B cell (primary cell): Measurements from ENCODE around the gene IGF2BP3. TPM values are rescaled to one million over a fixed set of nuclear protein-coding genes. Genes with fewer than 3 reads are reported as not detected.

ENCODE experiments used
- ATAC-seq: fragments of 200-7000 bp; cut with Tn5 transposase; one replicate; pipeline ENCODE4 v1.10.0; 2021; ENCODE audit warnings: low read depth, mild to moderate bottlenecking, moderate number of reproducible peaks, moderate library complexity
- CTCF ChIA-PET: fragments of 350-600 bp; sonication (Branson Sonifier 250); formaldehyde crosslinking; loops from one replicate; lab custom pipeline; 2021; ENCODE audit warnings: antibody characterized with exemption, inconsistent platforms; lab: Charles Lee
- POLR2A ChIA-PET: fragments of 350-600 bp; sonication (Branson Sonifier 250); formaldehyde crosslinking; loops from one replicate; lab custom pipeline; 2021; ENCODE audit warnings: antibody characterized with exemption; lab: Charles Lee
- DNase-seq: peaks from one replicate; pipeline ENCODE4 v3.0.0; 2013
- H2AFZ ChIP-seq: 2 replicates; pipeline ENCODE4 v1.6.1; 2012; ENCODE audit warnings: mild to moderate bottlenecking, low read depth, low read length; ENCODE audit not compliant: insufficient read depth, poor library complexity, severe bottlenecking
- H3K27ac ChIP-seq, 2 donors: 1 replicate in 1 of 2; 2 replicates in 1 of 2; pipeline ENCODE4 v1.5.1; 2012 to 2013; ENCODE audit warnings: low read length in 2 of 2, mild to moderate bottlenecking in 2 of 2, moderate library complexity in 1 of 2
- H3K27me3 ChIP-seq, 4 experiments: fragments of 200-600 bp in 1 of 4; sonication (generic) in 1 of 4; replicated peaks in 1 of 4; 1 replicate in 2 of 4; 2 replicates in 2 of 4; pipeline versions ENCODE4 v1.6.1 to v1.7.0; 2013 to 2016; ENCODE audit warnings: low read length in 3 of 4, mild to moderate bottlenecking in 2 of 4, mixed read lengths in 1 of 4, moderate library complexity in 1 of 4; ENCODE audit not compliant: insufficient read depth in 4 of 4, control insufficient read depth in 3 of 4; ENCODE audit errors: control extremely low read depth in 1 of 4
- H3K36me3 ChIP-seq, 2 experiments: replicated peaks in 1 of 2; 1 replicate in 1 of 2; 2 replicates in 1 of 2; pipeline versions ENCODE4 v1.6.1 to v1.7.1; 2013; ENCODE audit warnings: low read length in 1 of 2; ENCODE audit not compliant: insufficient read depth in 2 of 2, control insufficient read depth in 1 of 2; ENCODE audit errors: control extremely low read depth in 1 of 2, extremely low read depth in 1 of 2
- H3K4me1 ChIP-seq, 2 donors: fragments of 200-600 bp in 1 of 2; sonication (generic) in 1 of 2; 1 replicate in 1 of 2; 2 replicates in 1 of 2; pipeline versions ENCODE4 v1.5.1 to v1.6.1; 2013 to 2017; ENCODE audit warnings: low read length in 2 of 2; ENCODE audit not compliant: control insufficient read depth in 2 of 2, insufficient read depth in 2 of 2
- H3K4me2 ChIP-seq: replicated peaks from 2 replicates; pipeline ENCODE3; 2012; ENCODE audit warnings: mild to moderate bottlenecking, low read depth, low read length; ENCODE audit not compliant: poor library complexity, severe bottlenecking
- H3K4me3 ChIP-seq, 5 experiments: fragments of 200-600 bp in 1 of 5; sonication (generic) in 1 of 5; 1 replicate in 3 of 5; 2 replicates in 2 of 5; pipeline versions ENCODE4 v1.5.1 to v1.7.0; 2011 to 2016; ENCODE audit warnings: low read length in 4 of 5, mild to moderate bottlenecking in 4 of 5, low read depth in 2 of 5, control low read depth in 1 of 5, moderate library complexity in 1 of 5; ENCODE audit not compliant: insufficient read depth in 1 of 5; ENCODE audit errors: control extremely low read depth in 1 of 5, extremely low read depth in 1 of 5
- H3K79me2 ChIP-seq: fragments of 200-600 bp; sonication (generic); one replicate; pipeline ENCODE4 v1.6.0; 2016; ENCODE audit warnings: low read length; ENCODE audit not compliant: control insufficient read depth, insufficient read depth
- H3K9ac ChIP-seq: fragments of 200-600 bp; sonication (generic); 2 replicates; pipeline ENCODE4 v1.6.1; 2017; ENCODE audit warnings: mild to moderate bottlenecking, low read length, moderate library complexity
- H3K9me3 ChIP-seq, 3 donors: one replicate each; pipeline versions ENCODE4 v1.6.1 to v1.7.1; 2013; ENCODE audit warnings: low read length in 2 of 3; ENCODE audit not compliant: control insufficient read depth in 2 of 3, insufficient read depth in 1 of 3; ENCODE audit errors: control extremely low read depth in 1 of 3
- H4K20me1 ChIP-seq: 2 replicates; pipeline ENCODE4 v1.6.0; 2012; ENCODE audit warnings: mild to moderate bottlenecking, low read length; ENCODE audit not compliant: insufficient read depth, control insufficient read depth, poor library complexity, severe bottlenecking
- H3K27ac Mint-ChIP-seq: one replicate; pipeline ENCODE4 v1.8.0; 2021; ENCODE audit warnings: mixed read lengths
- H3K27me3 Mint-ChIP-seq: one replicate; pipeline ENCODE4 v1.8.0; 2021; ENCODE audit warnings: mixed read lengths
- H3K4me1 Mint-ChIP-seq: one replicate; pipeline ENCODE4 v1.8.0; 2021; ENCODE audit warnings: mixed read lengths
- H3K4me3 Mint-ChIP-seq: one replicate; pipeline ENCODE4 v1.8.0; 2021; ENCODE audit warnings: mixed read lengths
- H3K9me3 Mint-ChIP-seq: one replicate; pipeline ENCODE4 v1.8.0; 2022; ENCODE audit warnings: mixed read lengths; ENCODE audit not compliant: insufficient read depth
- EZH2 ChIP-seq: IDR thresholded peaks from 2 replicates; pipeline ENCODE4 v1.6.1; 2012; ENCODE audit warnings: borderline replicate concordance, low read depth, mild to moderate bottlenecking, moderate library complexity, low read length; ENCODE audit not compliant: insufficient read depth, poor library complexity, severe bottlenecking
- WGBS: methylation state at CpG from one replicate; pipeline ENCODE4 v1.1.5; 2013; ENCODE audit warnings: missing lambda C conversion rate; ENCODE audit not compliant: insufficient coverage; 5-methylcytosine and 5-hydroxymethylcytosine counted together
- intact Hi-C: fragments of 100-400 bp; cut with micrococcal nuclease; formaldehyde crosslinking; loops from one replicate; pipeline ENCODE4 v1.10.0; 2022
- polyA plus RNA-seq: library from polyadenylated mRNA; depleted of rRNA; stranded (reverse); fragments of >200 nt; gene quantifications from 2 replicates; pipeline ENCODE4 v1.2.3, GENCODE V29; 2012
- total RNA-seq, 2 donors: library from RNA; stranded (reverse); fragments of 120-200 nt in 1 of 2; gene quantifications; 1 replicate in 1 of 2; 2 replicates in 1 of 2; pipeline versions ENCODE4 v1.2.3 to v1.2.4, GENCODE V29; 2013 to 2022
- TF ChIP-seq, protein P1 (sequence below): fragments of 200-600 bp; IDR thresholded peaks from one replicate; pipeline ENCODE4 v1.8.0; 2022; ENCODE audit warnings: antibody characterized with exemption, mild to moderate bottlenecking

Gene IGF2BP3
- total and polyA plus RNA-seq, 2 donors (not counting 1 experiment from before 2014, with no cell fraction given), result 0.63 to 10.0 TPM

DNA sequence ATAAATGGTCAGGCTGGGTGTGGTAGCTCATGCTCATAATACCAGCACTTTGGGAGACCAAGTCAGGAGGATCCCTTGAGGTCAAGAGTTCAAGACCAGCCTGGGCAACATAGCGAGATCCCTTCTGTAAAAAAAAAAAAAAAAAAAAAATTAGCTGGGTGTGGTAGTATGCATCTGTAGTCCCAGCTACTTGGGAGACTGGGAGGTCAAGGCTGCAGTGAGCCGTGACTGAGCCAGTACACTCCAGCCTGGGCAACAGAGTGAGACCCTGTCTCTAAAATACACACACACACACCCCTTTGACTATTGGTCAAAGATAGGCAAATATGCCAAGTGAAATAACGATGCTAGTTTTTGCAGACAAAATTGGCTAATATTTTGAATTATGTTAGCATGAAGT is 80.6 kb downstream of the IGF2BP3 start:
- ATAC-seq, result no peak
- Mint-ChIP-seq H3K4me1 (peaks cover 5% of the 10 kb centered on the region), H3K27ac (no peak overlapping the region), H3K4me3 (no peak overlapping the region), H3K27me3 (no peaks in the 10 kb centered on the region), H3K9me3 (no peaks in the 10 kb centered on the region)
- TF ChIP-seq, protein P1, sequence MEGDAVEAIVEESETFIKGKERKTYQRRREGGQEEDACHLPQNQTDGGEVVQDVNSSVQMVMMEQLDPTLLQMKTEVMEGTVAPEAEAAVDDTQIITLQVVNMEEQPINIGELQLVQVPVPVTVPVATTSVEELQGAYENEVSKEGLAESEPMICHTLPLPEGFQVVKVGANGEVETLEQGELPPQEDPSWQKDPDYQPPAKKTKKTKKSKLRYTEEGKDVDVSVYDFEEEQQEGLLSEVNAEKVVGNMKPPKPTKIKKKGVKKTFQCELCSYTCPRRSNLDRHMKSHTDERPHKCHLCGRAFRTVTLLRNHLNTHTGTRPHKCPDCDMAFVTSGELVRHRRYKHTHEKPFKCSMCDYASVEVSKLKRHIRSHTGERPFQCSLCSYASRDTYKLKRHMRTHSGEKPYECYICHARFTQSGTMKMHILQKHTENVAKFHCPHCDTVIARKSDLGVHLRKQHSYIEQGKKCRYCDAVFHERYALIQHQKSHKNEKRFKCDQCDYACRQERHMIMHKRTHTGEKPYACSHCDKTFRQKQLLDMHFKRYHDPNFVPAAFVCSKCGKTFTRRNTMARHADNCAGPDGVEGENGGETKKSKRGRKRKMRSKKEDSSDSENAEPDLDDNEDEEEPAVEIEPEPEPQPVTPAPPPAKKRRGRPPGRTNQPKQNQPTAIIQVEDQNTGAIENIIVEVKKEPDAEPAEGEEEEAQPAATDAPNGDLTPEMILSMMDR, result no peak
- no peak for TF ChIP-seq EZH2
- Histone ChIP-seq H4K20me1 (no peaks in the 10 kb centered on the region), H3K79me2 (no peaks in the 10 kb centered on the region), H3K9me3 (no peaks in the 10 kb centered on the region), H3K4me1 (peaks cover 0 to 4% of the 10 kb centered on the region in 2 donors), H3K27me3 (no peaks in the 10 kb centered on the region), H2AFZ (no peak overlapping the region), H3K36me3 (peaks cover 0 to 3% of the 10 kb centered on the region in 2 experiments), H3K9ac (no peak overlapping the region), H3K27ac (no peak overlapping the region), H3K4me2 (no peak overlapping the region), H3K4me3 (no peak overlapping the region)
- CTCF ChIA-PET, result interaction anchor here (0.6 to 0.7 kb wide), 2 partner anchors 32 to 73 kb away, joined by 3 read pairs; no protein-coding TSS in a partner anchor
- POLR2A ChIA-PET, result no interaction called here
- WGBS, result 100% methylated on average over 2 of the region's 3 CpGs
- DNase-seq, result no peak
- intact Hi-C loops, result no loop called here

DNA sequence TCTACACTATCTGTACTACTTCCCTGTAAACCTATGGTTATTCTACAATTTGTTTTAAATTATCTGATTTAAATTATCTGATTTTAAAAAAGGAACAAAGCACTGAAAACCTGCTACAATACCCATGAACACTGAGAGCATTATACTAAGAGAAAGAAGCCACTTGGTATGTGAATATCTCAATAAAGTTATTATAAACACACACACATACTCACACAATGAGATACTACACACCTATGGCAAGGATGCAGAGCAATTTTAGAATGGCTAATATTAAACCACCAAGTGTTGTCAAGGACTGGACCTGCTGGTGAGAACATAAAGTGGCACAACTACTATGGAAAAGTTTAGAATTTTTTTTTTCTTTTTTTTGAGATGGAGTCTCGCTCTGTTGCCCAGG is 82.7 kb downstream of the IGF2BP3 start:
- Mint-ChIP-seq H3K4me1 (peaks cover 5% of the 10 kb centered on the region), H3K27me3 (no peaks in the 10 kb centered on the region), H3K4me3 (no peak overlapping the region), H3K9me3 (no peaks in the 10 kb centered on the region), H3K27ac (no peak overlapping the region)
- no peaks in the 10 kb centered on the region for H3K9me3 ChIP-seq
- no peaks in the 10 kb centered on the region for H3K36me3 ChIP-seq
- H3K4me2 ChIP-seq, result no peak overlapping the region
- DNase-seq (no peak), ATAC-seq (no peak)
- intact Hi-C loops, result no loop called here
- CTCF ChIA-PET, result no interaction called here
- H2AFZ ChIP-seq, result no peak overlapping the region
- no peak overlapping the region for H3K27ac ChIP-seq
- H3K4me1 ChIP-seq, result peaks cover 0 to 4% of the 10 kb centered on the region in 2 donors
- H3K79me2 ChIP-seq, result no peaks in the 10 kb centered on the region
- no peak overlapping the region for H3K4me3 ChIP-seq
- no CpG with 5 or more reads among the region's 1 CpG for WGBS
- TF ChIP-seq, protein P1, result no peak
- no peak for TF ChIP-seq EZH2
- no peaks in the 10 kb centered on the region for H3K27me3 ChIP-seq
- no peaks in the 10 kb centered on the region for H4K20me1 ChIP-seq
- POLR2A ChIA-PET, result no interaction called here
- no peak overlapping the region for H3K9ac ChIP-seq
